Measurements from ENCODE around the gene ZBTB25. TPM values are rescaled to one million over a fixed set of nuclear protein-coding genes. Genes with fewer than 3 reads are reported as not detected.
"Not testable (repeated sequence)": the region's sequence is repeated elsewhere in the genome, so short reads cannot be mapped to it uniquely, and the experiment has no call there.

Gene ZBTB25
- total RNA-seq, 1 donor from 2014 or later: 21.4 TPM

DNA sequence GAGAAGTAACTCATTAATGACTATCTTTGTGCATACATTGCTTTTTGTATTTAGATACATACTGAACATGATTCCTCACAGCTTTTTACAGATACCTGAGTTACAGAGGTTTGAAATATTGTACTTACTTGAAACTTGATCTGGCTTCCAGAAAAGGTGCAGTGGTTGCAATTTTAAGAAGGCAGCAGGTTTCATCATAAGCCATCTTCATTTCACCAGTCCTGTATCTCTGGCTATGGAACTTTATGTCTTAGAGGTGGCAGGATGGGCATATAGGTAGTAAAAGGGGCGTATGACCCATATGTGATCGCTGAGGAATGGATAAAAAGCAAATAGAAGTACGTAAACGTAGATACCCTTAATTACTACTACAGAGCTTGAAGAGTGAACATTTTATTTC is 14.6 kb upstream of the ZBTB25 start:
- no peak for DNase-seq (ENCODE audit: low spot score)
- intact Hi-C loops (cut with DNase I): no loop called here

- intact Hi-C loops (cut with DNase I); DNase-seq (ENCODE audit: low spot score): not testable (repeated sequence)
Observed at GRCh38 chr14:64517667-64518066, 14.0 kb upstream of the ZBTB25 start.

DNA sequence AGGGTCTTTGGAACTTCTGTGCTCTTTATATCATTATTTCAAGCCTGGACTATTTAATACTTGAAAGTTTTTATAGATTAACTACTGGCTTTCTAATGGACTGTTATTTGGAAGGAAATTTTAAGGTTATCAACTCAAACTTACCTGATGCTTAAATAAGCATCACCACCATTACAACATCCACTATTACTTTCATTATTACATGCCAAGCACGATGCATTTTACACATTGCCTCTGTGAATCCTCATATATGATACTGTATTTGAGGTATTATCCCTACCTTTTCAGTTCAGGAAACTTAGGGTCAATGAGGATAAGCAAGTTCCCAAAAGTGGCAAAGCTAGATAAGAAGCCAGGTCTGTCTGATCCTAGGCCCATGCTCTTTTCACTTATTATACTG is 13.3 kb upstream of the ZBTB25 start:
- intact Hi-C loops (cut with DNase I): no loop called here

DNA sequence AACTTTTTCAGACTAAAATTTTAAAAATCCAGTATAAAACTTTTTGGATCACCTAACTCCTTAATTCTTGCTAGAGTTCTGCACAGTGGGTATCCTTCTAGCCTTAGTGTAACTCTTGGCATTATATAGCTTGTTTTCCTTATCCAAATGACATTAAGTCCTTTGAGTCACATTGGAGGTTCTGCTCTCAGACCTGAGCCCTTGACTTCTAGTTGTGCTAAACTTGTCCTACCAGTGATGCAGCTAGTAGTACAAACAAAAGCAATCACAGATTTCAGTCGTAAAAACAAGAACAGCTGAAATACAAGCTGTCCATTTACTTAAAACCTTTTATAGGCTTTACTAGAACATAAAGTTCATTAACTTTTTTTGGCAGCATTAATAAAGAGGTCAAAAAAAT is 11.4 kb upstream of the ZBTB25 start:
- no peak for DNase-seq (ENCODE audit: low spot score)
- intact Hi-C loops (cut with DNase I): no loop called here

More for the DNA sequence above, 13.3 kb upstream of the ZBTB25 start:
- no peak for DNase-seq (ENCODE audit: low spot score)

GRCh38 chr14:64513271-64513670 is 9.6 kb upstream of the ZBTB25 start:
- intact Hi-C loops (cut with DNase I): no loop called here

GRCh38 chr14:64510825-64511671 is 7.4 kb upstream of the ZBTB25 start:
- DNase-seq (ENCODE audit: low spot score): no peak
- intact Hi-C loops (cut with DNase I): no loop called here

More at GRCh38 chr14:64513271-64513670, 9.6 kb upstream of the ZBTB25 start:
- no peak for DNase-seq (ENCODE audit: low spot score)

GRCh38 chr14:64509036-64509435 is 5.4 kb upstream of the ZBTB25 start:
- no peak for DNase-seq (ENCODE audit: low spot score)
- intact Hi-C loops (cut with DNase I): no loop called here

GRCh38 chr14:64508215-64508776 is 4.7 kb upstream of the ZBTB25 start:
- no peak for DNase-seq (ENCODE audit: low spot score)
- intact Hi-C loops (cut with DNase I): no loop called here

DNA sequence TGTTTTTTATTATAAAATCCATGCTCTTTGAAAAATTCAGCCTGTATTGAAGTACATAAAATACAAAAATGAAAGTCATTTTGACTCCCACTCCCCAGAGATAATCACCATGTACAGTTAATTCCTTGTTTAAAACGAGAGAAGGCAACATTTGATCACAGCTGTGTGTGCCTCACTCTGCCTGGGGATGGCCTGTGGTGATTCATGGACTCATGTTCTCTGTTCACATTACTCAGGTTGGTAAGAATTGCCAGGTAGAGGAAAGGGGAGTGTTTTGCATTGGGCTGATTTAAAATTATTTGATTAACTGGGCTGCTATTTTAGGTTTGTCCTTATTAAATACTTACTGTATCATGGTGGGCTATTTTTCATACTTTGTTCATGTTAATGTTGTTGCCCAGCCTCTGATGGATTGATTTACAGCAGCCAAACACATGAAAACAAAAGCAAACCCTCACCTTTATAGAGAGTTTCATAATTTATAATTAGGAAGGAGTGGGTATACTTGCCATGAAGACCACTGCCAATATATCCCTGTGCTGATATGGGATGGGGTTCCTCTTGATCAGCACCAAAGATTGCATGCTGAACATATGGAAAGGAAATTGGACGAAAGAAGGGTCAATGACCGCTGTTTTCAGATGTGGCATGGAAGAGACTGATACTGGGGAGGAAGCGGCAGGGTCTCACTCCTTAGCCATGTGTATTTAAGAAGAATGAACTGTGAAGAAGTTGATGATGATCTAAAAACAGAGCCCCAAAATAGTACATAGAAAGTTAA is 3.9 kb upstream of the ZBTB25 start:
- intact Hi-C loops (cut with DNase I): no loop called here
- no peak for DNase-seq (ENCODE audit: low spot score)

- DNase-seq (ENCODE audit: low spot score): no peak
- intact Hi-C loops (cut with DNase I): no loop called here
Observed at GRCh38 chr14:64506721-64507120, 3.1 kb upstream of the ZBTB25 start.

GRCh38 chr14:64504897-64505794 is 1.5 kb upstream of the ZBTB25 start:
- intact Hi-C loops (cut with DNase I): loop anchor here (5.0 kb wide), 1 partner anchor 63 kb away; no protein-coding TSS in a partner anchor
- peak; percentile 94 for DNase-seq (ENCODE audit: low spot score)

GRCh38 chr14:64504310-64504896 is 765 bp upstream of the ZBTB25 start, which contains the start of gene ZBTB1:
ZBTB1 (plus strand) TSS chr14:64504770; CDS start chr14:64521505, 16,735 bp downstream.
- DNase-seq (ENCODE audit: low spot score): peak; percentile 92
- intact Hi-C loops (cut with DNase I): loop anchor here (5.0 kb wide), 1 partner anchor 62 kb away; no protein-coding TSS in a partner anchor

DNA sequence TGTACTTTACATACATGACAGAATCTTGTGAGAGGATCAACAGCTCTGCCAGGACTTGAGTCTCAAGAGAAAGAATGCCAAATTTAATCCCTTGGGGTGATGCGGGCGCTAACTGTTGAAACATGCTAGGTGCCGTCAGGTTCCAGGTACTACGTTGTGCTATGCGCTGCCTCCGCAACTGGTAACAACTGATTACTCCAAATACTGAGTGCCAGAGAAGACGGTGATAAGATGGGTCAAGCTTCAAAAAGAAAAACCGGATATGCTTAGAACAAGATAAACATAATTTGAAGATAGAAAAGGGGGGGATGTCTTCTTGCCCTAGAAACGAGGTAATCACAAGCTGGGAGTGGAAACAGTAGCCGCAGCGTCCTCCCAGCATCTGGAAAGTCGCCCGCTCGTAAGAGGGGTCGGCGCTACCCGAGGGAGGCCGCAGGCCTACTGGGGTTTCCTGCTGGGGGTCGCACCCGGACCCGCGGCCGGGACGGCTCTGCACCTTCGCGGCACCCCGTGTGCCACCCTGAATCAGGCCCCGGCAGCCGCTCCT is 678 bp downstream of the ZBTB25 start:
- DNase-seq (ENCODE audit: low spot score): no peak
- intact Hi-C loops (cut with DNase I): loop anchor here (5.0 kb wide), 1 partner anchor 61 kb away; no protein-coding TSS in a partner anchor

GRCh38 chr14:64502456-64502855 is 1.2 kb downstream of the ZBTB25 start:
- no peak for DNase-seq (ENCODE audit: low spot score)
- intact Hi-C loops (cut with DNase I): loop anchor here (5.0 kb wide), 1 partner anchor 60 kb away; no protein-coding TSS in a partner anchor

- intact Hi-C loops (cut with DNase I): loop anchor here (5.0 kb wide), 1 partner anchor 59 kb away; no protein-coding TSS in a partner anchor
- no peak for DNase-seq (ENCODE audit: low spot score)
Observed at GRCh38 chr14:64501411-64502171, 2.0 kb downstream of the ZBTB25 start.

GRCh38 chr14:64500088-64500487 is 3.5 kb downstream of the ZBTB25 start:
- no peak for DNase-seq (ENCODE audit: low spot score)
- intact Hi-C loops (cut with DNase I): loop anchor here (5.0 kb wide), 1 partner anchor 58 kb away; no protein-coding TSS in a partner anchor

DNA sequence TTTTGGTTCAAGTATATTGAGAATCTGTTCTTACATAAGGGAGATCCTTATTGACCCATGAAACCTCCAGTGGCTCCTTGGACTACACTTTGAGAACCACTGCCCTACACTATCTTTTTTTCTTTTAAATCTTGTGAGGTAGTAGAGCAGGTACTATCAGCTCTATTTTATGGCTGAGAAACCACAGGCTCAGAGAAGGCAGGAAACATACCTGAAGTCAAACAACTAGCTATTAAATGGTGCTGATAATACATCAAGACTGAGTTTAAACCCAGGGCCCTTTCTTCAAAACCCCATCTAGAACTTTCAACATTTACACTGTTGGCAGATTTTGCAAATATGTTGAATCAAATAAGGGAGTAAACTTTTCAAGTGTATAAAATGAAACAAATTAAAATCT is 6.9 kb downstream of the ZBTB25 start:
- no peak for DNase-seq (ENCODE audit: low spot score)
- intact Hi-C loops (cut with DNase I): no loop called here

- no peak for DNase-seq (ENCODE audit: low spot score)
- intact Hi-C loops (cut with DNase I): no loop called here
Observed at GRCh38 chr14:64495252-64495651, 8.4 kb downstream of the ZBTB25 start.
